ENCODE results near the gene TMIE. TPM values are rescaled to one million over a fixed set of nuclear protein-coding genes. Genes with fewer than 3 reads are reported as not detected.

The TMIE gene
- total and polyA plus RNA-seq, 2 of the 13 experiments (the other 11 are each of a cell fraction or from before 2014, with no cell fraction given), result not detected

GRCh38 chr3:46716461-46717441 is 15.6 kb downstream of the TMIE start:
- no peak for FAIRE-seq
- no TSS peak for BruUV-seq (replicated peaks)
- ChIA-PET CTCF (ENCODE audit: low intra/inter-chr PET ratio, low total read pairs) (no interaction called here), POLR2A (no interaction called here)
- ATAC-seq, result 0 out of 3 replicates have a peak, but pooled peaks have one; percentile 12
- H4K20me1 ChIP-seq (ENCODE audit: insufficient read depth, low read length), result no peaks in the 10 kb centered on the region
- no peak overlapping the region for H3K9ac ChIP-seq (ENCODE audit: insufficient read depth, low read depth, low read length)
- H3K4me2 ChIP-seq (ENCODE audit: low read depth, low read length), result no peak overlapping the region
- no peak for DNase-seq (ENCODE audit: low spot score)
- H3K27ac ChIP-seq (ENCODE audit: extremely low read length, insufficient read depth, low read length), result no peak overlapping the region
- H2AFZ ChIP-seq (ENCODE audit: low read length), result no peak overlapping the region
- intact Hi-C loops (cut with micrococcal nuclease; ENCODE audit: unreplicated experiment) (no loop called here), in situ Hi-C loops (cut with HindIII; ENCODE audit: extremely low pct_ligation_motif_present, low pct_unique_long_range_greater_than_20kb) (no loop called here)
- 51% methylated on average over 14 of the region's 19 CpGs for WGBS (ENCODE audit: low lambda C conversion rate)
- H3K27me3 ChIP-seq (ENCODE audit: control insufficient read depth in 1 of 2, insufficient read depth in 2 of 2, low read length in 2 of 2), result peaks cover 4% of the 10 kb centered on the region in 2 experiments; a peak in 3 of 5 replicates
- no peaks in the 10 kb centered on the region for H3K9me3 ChIP-seq (ENCODE audit: low read length)
- H3K79me2 ChIP-seq (ENCODE audit: insufficient read depth, low read length), result no peaks in the 10 kb centered on the region
- peaks cover 2% of the 10 kb centered on the region for H3K4me1 ChIP-seq (ENCODE audit: insufficient read depth, low read length)
- H3K36me3 ChIP-seq (replicated peaks in 1 of 2; ENCODE audit: control insufficient read depth in 1 of 2, insufficient read depth in 2 of 2, low read length in 2 of 2), result no peaks in the 10 kb centered on the region
- H3K4me3 ChIP-seq (replicated peaks in 1 of 3; ENCODE audit: insufficient read depth in 1 of 3, low read depth in 2 of 3, low read length in 3 of 3), result no peak overlapping the region
- TF ChIP-seq SKIL (CRISPR knock-in tag; IDR thresholded peaks at IDR 0.05; ENCODE audit: borderline replicate concordance) (no peak), SSRP1 (CRISPR knock-in tag; IDR thresholded peaks at IDR 0.05) (no peak), ZMYM3 (CRISPR knock-in tag; IDR thresholded peaks at IDR 0.05) (no peak), TEF (CRISPR knock-in tag; IDR thresholded peaks at IDR 0.05) (no peak), WIZ (CRISPR knock-in tag; IDR thresholded peaks at IDR 0.05) (no peak), NCOR1 (IDR thresholded peaks at IDR 0.05; ENCODE audit: borderline replicate concordance, low read length) (no peak), NFIC (IDR thresholded peaks at IDR 0.05; ENCODE audit: low read length) (no peak), ZBTB4 (CRISPR knock-in tag; IDR thresholded peaks at IDR 0.05; ENCODE audit: borderline replicate concordance) (no peak), MAX (IDR thresholded peaks at IDR 0.05) (no peak), ZNF709 (CRISPR knock-in tag; IDR thresholded peaks at IDR 0.05) (no peak), SRF (IDR thresholded peaks at IDR 0.05; ENCODE audit: low read depth, low read length) (no peak)
